ENCODE data around the gene RNGTT.
"Not testable (repeated sequence)": the region's sequence is repeated elsewhere in the genome, so short reads cannot be mapped to it uniquely, and the experiment has no call there.

RNGTT gene

GRCh38 chr6:88952065-88952704, 11.2 kb downstream of the RNGTT start:
- TF ChIP-seq ZFX (IDR thresholded peaks at IDR 0.05) (no peak), CTCF (conservative IDR thresholded peaks at IDR 0.05) (no peak)
- H3K27ac ChIP-seq, result no peak overlapping the region

- TF ChIP-seq CTCF (conservative IDR thresholded peaks at IDR 0.05) (no peak), ZFX (IDR thresholded peaks at IDR 0.05) (no peak)
- H3K27ac ChIP-seq, result no peak overlapping the region
Observed at GRCh38 chr6:88945415-88946008, 17.9 kb downstream of the RNGTT start.

GRCh38 chr6:88933521-88933920, 29.9 kb downstream of the RNGTT start:
- no peak overlapping the region for H3K27ac ChIP-seq
- TF ChIP-seq CTCF (conservative IDR thresholded peaks at IDR 0.05), result no peak
- no peak for TF ChIP-seq ZFX (IDR thresholded peaks at IDR 0.05)

GRCh38 chr6:88932019-88932418, 31.4 kb downstream of the RNGTT start:
- H3K27ac ChIP-seq, result not testable (repeated sequence)

GRCh38 chr6:88922775-88923548, 40.5 kb downstream of the RNGTT start:
- TF ChIP-seq CTCF (conservative IDR thresholded peaks at IDR 0.05), result no peak
- no peak for TF ChIP-seq ZFX (IDR thresholded peaks at IDR 0.05)
- H3K27ac ChIP-seq, result no peak overlapping the region

GRCh38 chr6:88921734-88922133, 41.7 kb downstream of the RNGTT start:
- TF ChIP-seq CTCF (conservative IDR thresholded peaks at IDR 0.05) (no peak), ZFX (IDR thresholded peaks at IDR 0.05) (no peak)
- H3K27ac ChIP-seq, result no peak overlapping the region

GRCh38 chr6:88920774-88921733, 42.4 kb downstream of the RNGTT start:
- no peak for TF ChIP-seq CTCF (conservative IDR thresholded peaks at IDR 0.05)
- TF ChIP-seq ZFX (IDR thresholded peaks at IDR 0.05), result no peak
- H3K27ac ChIP-seq, result no peak overlapping the region

All from C4-2B (cell line).